Suppressor macrophage treated with lipopolysaccharide for 4 hours (primary cell): ENCODE measurements around the gene CAB39L.

ENCODE experiments used
- DNase-seq: peaks from one replicate; pipeline ENCODE4 v3.0.0-alpha.2; 2020

The CAB39L gene

DNA sequence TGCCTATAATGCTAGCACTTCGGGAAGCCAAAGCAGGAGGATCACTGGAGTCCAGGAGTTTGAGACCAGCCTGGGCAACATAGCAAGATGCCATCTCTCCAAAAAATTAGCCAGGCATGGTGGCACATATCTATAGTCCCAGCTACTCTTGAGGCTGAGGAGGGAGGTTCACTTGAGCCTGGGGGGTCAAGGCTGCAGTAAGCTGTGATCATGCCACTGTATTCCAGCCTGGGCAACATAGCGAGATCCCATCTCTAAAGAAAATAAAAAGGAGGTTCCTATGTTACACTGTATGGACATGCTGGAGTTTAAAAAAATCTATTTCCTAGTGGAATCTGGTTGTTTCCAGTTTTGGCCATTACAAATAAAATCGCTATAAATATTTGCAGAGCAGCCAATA lies 2.6 kb downstream of the CAB39L start:
- DNase-seq, result no peak

GRCh38 chr13:49439609-49440008 lies 4.3 kb downstream of the CAB39L start:
- no peak for DNase-seq

DNA sequence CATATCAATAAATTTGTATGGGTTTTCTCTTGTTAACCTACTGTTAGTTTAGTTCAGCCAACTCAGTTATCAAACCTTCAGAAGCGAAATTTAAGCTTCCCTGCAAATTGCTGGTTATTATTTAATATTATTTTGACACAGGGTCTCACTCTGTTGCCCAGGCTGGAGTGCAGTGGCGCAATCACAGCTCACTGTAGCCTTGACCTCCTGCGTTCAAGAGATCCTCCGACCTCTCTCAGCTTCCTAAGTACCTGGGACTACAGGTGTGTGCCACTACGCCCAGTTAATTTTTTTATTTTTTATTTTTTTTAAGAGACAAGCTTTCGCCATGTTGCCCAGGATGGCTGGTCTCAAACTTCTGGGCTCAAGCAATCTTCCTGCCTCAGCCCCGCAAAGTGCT lies 6.2 kb downstream of the CAB39L start:
- no peak for DNase-seq

DNA sequence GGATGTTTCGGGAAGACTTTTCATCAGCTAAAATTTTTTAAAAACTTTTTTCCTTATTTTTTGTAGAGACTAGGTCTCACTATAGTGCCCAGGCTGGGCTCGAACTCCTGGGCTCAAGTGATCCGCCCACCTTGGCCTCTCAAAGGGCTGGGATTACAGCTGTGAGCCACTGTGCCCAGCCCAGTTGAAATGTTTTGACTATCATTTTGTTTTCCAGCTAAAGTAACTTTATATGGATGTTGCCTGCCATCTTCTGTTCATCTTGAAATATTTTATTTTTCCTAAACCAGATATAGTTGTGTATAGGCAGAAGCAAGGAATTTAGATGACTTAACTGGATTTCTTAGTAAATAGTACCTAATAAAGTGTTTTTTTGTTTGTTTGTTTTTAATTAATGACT lies 7.0 kb downstream of the CAB39L start:
- peak; percentile 56 for DNase-seq

- DNase-seq, result no peak
These were observed 7.9 kb downstream of the CAB39L start for GRCh38 chr13:49435992-49436391.

DNA sequence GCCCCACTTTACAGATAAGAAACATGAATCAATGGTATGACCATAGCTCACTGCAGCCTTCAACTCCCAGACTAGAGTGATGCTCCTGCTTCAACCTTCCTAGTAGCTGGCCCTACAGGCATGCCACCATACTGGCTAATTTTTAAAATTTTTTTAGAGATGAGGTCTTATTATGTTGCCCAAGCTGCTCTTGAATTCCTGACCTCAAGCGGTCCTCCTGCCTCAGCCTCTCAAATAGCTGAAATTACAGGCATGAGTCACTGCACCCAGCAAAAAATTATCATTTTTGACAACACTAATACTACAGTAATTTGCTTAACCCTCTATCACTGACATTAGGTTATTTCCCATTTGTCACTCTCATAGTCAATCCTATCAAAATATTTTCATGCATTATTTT lies 14.7 kb downstream of the CAB39L start:
- DNase-seq, result no peak

- DNase-seq, result peak; percentile 52
These were observed 15.7 kb downstream of the CAB39L start for GRCh38 chr13:49428041-49428763.

DNA sequence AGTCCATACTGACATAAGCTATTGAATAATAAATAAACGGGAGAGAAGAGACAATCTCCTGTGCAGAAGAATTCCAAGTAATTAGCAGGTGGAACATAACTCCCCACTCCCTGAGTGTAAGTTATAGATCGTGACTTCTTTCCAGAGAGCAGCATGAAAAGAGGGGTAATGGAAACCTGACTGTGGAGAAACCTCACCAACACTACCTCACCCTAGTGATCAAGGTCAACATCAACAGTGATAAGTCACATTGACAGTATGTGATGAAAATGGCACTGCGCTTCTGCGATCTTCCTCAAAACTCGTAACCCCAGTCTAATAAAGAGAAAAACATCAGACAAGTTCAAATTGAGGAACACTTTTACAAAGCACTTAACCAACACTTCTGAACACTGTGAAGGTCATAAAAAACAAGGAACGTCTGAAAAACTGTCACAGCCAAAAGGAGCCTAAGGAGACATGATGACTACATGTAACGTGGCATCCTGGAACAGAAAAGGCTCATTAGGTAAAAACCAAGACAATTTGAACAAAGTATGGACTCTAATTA lies 19.8 kb downstream of the CAB39L start:
- no peak for DNase-seq

DNA sequence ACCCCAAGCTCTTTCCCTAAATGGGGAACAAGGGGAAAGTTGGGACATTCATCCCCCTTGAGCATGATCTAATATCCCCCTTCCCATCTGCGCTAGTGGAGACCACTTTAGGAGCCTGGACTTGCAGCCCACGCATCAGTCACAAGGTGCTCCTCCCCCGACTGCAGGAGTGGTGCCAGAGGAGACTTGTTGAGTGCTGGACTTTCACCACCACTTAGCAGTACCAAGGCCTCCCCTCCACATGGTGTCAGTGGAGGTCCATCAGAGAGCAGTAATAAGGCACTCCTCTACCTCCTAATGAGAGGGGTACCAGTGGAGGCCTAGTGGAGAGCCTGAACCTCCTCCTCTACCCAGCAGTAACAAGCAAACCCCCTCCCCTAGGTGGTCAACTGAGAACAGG lies 22.5 kb downstream of the CAB39L start:
- no peak for DNase-seq

GRCh38 chr13:49419276-49419675 lies 24.6 kb downstream of the CAB39L start:
- peak; percentile 86 for DNase-seq

DNA sequence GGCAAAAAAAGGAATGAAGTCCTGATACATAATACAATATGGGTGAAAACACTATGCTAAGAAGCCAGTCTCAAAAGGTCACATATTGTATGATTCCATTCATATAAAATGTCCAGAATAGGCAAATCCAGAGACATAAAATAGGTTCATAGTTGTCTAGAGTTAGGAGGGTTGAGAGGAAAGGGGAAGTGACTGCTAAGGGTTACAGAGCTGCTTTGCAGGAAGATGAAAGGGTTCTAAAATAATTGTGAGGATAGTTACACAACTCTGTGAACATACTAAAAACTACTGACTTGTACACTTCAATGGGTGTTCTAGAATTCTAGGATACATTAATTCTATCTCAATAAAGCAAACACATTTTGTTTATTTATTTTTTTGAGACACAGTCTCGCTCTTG lies 25.7 kb downstream of the CAB39L start:
- DNase-seq, result peak; percentile 49

DNA sequence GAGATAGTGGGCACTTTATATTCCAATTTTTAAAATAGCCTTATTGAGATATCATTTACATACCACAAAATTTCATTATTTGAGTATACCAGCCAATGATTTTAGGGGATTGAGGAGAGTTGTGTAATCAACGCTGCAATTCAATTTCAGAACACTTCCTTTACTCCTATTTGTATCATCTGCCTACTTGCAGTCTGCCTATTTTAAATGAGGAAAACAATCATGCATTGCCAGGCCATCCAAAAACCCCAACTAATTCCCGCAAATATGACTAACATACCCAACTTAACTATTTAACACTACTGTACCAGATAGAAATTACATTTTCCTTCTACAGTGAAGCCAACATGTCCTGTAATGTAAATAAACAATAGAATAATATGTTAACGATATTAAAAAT lies 26.7 kb downstream of the CAB39L start:
- DNase-seq, result peak; percentile 54

DNA sequence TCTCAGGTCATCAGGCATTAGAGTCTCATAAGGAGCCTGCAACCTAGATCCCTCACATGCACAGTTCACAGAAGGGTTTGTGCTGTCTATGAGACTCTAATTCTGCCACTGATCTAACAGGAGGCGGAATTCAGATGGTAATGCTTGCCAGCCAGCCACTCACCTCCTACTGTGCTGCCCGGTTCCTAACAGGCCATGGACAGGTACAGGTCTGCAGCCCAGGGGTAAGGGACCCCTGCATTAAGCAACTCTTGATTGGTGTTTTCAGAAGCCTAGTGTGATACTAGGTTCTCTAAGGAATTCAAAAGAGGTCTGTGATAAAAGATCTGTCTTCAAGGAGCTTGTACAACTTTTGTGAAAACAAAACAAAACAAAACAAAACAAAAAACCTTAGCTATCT lies 31.1 kb downstream of the CAB39L start:
- DNase-seq, result no peak

- no peak for DNase-seq
These were observed 32.5 kb downstream of the CAB39L start for GRCh38 chr13:49411353-49411752.

DNA sequence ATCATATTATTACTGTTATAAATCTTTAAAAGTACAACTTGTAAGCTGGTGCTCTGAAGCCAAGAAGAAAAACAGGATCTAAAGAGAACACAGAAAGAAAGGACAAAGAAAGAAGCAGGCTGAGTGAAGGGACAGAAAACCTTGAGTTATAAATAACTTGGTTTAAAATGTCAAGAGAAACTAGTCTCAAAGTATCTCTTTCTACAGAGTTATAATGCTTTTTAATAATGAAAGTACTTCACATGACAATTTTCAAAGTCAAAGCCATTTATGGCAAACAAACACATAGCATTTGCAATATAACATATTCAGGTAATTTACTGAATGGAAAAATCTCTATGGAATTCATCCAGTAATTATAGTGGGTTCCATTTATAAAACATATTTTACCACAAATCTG lies 33.4 kb downstream of the CAB39L start:
- no peak for DNase-seq

DNA sequence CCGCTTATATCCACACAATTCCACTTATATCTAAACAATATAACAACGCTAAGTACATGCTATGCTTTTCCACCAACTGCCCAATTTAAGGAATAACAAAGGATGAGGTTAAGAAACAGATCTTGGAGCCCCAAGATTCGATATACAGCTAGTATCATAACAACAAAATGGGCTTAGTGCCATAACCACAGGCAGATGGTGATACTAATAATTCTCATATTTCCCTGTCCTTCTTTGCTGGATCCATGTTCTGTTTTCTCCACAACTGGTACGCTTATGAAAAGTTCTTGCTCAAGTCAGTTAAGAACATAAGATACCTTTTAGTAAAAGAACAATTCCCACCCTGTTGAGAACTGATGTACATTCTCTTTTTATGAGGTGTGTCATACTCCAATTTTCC lies 33.9 kb downstream of the CAB39L start:
- DNase-seq, result no peak

GRCh38 chr13:49409008-49409407 lies 34.9 kb downstream of the CAB39L start:
- DNase-seq, result no peak

GRCh38 chr13:49407936-49408335 lies 35.9 kb downstream of the CAB39L start:
- no peak for DNase-seq

DNA sequence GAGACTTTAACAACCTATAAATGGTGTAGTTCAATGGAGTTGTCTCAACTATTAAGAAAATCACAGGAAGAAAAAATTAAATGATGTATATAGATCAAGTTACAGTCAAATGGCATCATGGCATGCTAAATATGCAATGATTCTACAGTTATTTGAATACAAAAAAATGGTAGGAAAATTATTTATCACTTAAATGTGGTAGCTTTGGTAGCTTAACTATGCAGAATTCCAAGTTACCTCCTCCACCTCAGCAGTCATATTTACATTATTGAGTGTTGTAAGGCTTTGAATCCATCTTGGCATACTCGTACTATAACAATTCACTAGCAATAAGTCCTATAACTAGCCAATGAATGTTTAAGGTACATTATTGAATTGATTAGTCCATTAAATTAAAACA lies 36.8 kb downstream of the CAB39L start:
- no peak for DNase-seq

DNA sequence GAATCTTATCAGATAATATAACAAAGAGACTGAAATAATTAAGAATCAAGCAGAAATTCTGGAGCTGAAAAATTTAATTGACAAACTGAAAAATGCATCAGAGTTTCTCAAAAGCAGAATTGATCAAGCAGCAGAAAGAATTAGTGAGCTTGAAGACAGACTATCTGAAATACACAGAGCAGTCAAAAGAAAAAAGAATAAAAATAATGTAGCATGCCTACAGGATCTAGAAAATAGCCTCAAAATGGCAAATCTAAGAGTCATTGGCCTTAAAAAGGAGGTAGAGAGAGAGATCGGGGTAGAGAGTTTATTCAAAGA lies 39.2 kb downstream of the CAB39L start:
- DNase-seq, result no peak

DNA sequence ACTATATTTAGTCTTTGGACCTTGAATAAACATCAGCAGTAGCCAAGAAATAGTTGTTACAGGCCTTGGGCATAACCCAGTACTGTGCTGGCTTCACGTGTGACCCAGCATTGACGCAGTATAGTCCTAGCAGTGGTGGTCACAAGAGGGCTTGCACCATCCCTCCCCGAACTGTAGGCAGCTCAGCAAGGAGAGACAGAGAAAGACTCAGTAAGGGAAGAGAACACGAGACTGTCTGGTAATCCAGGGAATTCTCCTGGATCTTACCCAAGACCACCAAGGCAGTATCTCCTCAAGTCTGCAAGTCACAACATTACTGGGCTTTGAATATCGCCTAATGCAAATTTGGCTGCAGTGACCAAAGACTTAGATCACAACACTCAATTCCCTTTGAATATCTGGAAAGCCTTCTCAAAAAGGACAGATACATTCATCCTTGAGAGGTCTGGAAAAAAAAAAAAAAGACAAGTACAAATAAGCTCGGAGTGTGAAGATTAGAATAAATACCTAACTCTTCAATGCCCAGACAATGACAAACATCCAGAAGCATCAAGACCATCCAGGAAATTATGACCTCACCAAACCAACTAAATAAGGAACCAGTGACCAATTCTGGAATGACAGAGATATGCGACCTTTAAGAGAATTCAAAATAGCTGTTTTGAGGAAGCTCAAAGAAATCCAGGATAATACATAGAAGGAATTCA lies 39.7 kb downstream of the CAB39L start:
- DNase-seq, result peak; percentile 78

DNA sequence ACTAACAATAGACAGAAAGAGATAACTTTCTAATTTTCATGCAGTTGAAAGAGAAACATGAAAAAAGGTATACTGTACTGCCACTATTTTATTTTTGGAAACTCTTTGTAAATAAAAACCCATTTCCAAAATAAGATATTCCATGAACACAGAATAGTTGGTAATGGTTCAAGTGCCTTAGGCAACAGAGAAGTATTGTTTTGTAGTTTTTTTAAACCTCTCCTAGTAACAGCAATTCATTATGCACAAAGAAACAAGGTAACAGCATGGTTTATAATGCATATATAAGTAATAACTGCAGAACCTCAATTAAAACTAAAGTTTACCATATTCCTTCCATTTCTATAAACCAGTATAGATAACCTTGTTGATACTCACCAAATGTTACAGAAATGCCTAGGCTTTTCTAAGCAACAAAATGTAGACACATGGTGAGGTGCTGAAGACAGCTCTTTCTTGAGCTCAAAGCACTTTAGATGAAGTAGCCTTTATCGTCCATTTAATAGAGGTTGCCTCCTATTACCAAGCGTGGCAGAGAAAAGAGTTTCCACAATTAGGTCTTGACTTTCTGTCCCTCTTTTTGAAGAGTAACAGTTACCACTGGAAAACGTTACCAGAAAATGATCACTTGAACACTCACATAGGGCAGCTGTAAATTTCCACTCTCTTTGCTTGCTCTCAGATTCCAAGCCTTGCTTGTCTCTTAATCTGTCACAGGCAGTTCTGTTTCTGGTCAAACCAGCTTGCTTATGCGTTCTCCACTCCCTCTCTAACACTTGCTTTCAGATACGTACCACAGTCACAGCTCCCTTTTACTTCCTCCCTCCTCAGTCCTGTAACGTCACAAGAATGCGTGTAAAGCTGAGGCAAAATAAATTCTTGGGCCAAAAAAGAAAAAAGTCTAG lies 42.9 kb downstream of the CAB39L start:
- peak; percentile 72 for DNase-seq

GRCh38 chr13:49399801-49400472 lies 43.9 kb downstream of the CAB39L start:
- no peak for DNase-seq
